ENCODE measurements around the gene MED26. TPM values are rescaled to one million over a fixed set of nuclear protein-coding genes. Genes with fewer than 3 reads are reported as not detected.
A peak's percentile ranks its signal among the peaks of the same experiment; 100 is the strongest.
"Not testable (repeated sequence)": the region's sequence is repeated elsewhere in the genome, so short reads cannot be mapped to it uniquely, and the experiment has no call there.

MED26 gene
- total RNA-seq, 8 experiments from 2014 or later: 5.2 to 18.5 (median 7.0) TPM

- H3K27ac ChIP-seq; ATAC-seq (replicated peaks in 6 of 8); in situ Hi-C loops (cut with MboI; ENCODE audit: low pct_unique_long_range_greater_than_20kb in 2 of 9, low sequenced_read_pairs in 9 of 9, unreplicated experiment in 9 of 9); H3K4me3 ChIP-seq; H3K4me1 ChIP-seq (replicated peaks in 1 of 2): not testable (repeated sequence)
- 90 to 100% (median 100%) methylated on average over 1 to 6 of the region's 6 CpGs; no CpG with 5 or more reads in 1 of the 10 experiments for WGBS, 10 experiments
Measured at GRCh38 chr19:16551902-16552301, 76.1 kb downstream of the MED26 start.

GRCh38 chr19:16548956-16549355 lies 79.0 kb downstream of the MED26 start:
- WGBS, 10 experiments: 80 to 100% (median 83%) methylated on average over 1 to 4 of the region's 4 CpGs; no CpG with 5 or more reads in 5 of the 10 experiments
- Histone ChIP-seq H3K4me1 (replicated peaks in 1 of 2) (peaks cover 1 to 4% of the 10 kb centered on the region in 2 donors), H3K27ac (no peak overlapping the region), H3K4me3 (no peak overlapping the region)
- in situ Hi-C loops (cut with MboI; ENCODE audit: low pct_unique_long_range_greater_than_20kb in 2 of 9, low sequenced_read_pairs in 9 of 9, unreplicated experiment in 9 of 9): no loop called here
- no peak for ATAC-seq (replicated peaks in 6 of 8)

- H3K4me3 ChIP-seq: no peak overlapping the region
- H3K4me1 ChIP-seq (replicated peaks in 1 of 2): peaks cover 15 to 16% of the 10 kb centered on the region in 2 donors
- ATAC-seq (replicated peaks in 6 of 8): no peak
- 87 to 100% (median 93%) methylated on average over 1 to 9 of the region's 11 CpGs for WGBS, 10 experiments
- in situ Hi-C loops (cut with MboI; ENCODE audit: low pct_unique_long_range_greater_than_20kb in 2 of 9, low sequenced_read_pairs in 9 of 9, unreplicated experiment in 9 of 9): no loop called here
- no peak overlapping the region for H3K27ac ChIP-seq
Measured at GRCh38 chr19:16544473-16545231, 83.4 kb downstream of the MED26 start.

GRCh38 chr19:16543734-16544133 lies 84.3 kb downstream of the MED26 start:
- peak overlapping the region in 2 of 5 donors; percentile 91 to 100 for H3K4me3 ChIP-seq
- peaks cover 15 to 16% of the 10 kb centered on the region in 2 donors for H3K4me1 ChIP-seq (replicated peaks in 1 of 2)
- ATAC-seq (replicated peaks in 6 of 8); H3K27ac ChIP-seq; in situ Hi-C loops (cut with MboI; ENCODE audit: low pct_unique_long_range_greater_than_20kb in 2 of 9, low sequenced_read_pairs in 9 of 9, unreplicated experiment in 9 of 9): not testable (repeated sequence)
- 56 to 100% (median 84%) methylated on average over 1 to 6 of the region's 6 CpGs; no CpG with 5 or more reads in 2 of the 10 experiments for WGBS, 10 experiments

- WGBS, 10 experiments: 0 to 19% (median 5%) methylated on average over 3 to 12 of the region's 15 CpGs; no CpG with 5 or more reads in 1 of the 10 experiments
- peak overlapping the region; percentile 84 to 97 for H3K27ac ChIP-seq
- no peak for ATAC-seq (replicated peaks in 6 of 8)
- peaks cover 15 to 16% of the 10 kb centered on the region in 2 donors for H3K4me1 ChIP-seq (replicated peaks in 1 of 2)
- peak overlapping the region; percentile 88 to 100 (median 93) for H3K4me3 ChIP-seq
- in situ Hi-C loops (cut with MboI; ENCODE audit: low pct_unique_long_range_greater_than_20kb in 2 of 9, low sequenced_read_pairs in 9 of 9, unreplicated experiment in 9 of 9): no loop called here
Measured at GRCh38 chr19:16542910-16543472, 85.0 kb downstream of the MED26 start.

GRCh38 chr19:16542045-16542909 lies 85.7 kb downstream of the MED26 start, which contains the start of gene CHERP:
Gene CHERP (minus strand): TSS chr19:16542437. CDS start chr19:16542378, 59 bp downstream.
- peak; percentile 74 to 91 (median 86) for ATAC-seq (replicated peaks in 6 of 8)
- in situ Hi-C loops (cut with MboI; ENCODE audit: low pct_unique_long_range_greater_than_20kb in 2 of 9, low sequenced_read_pairs in 9 of 9, unreplicated experiment in 9 of 9): no loop called here
- H3K4me1 ChIP-seq (replicated peaks in 1 of 2): peaks cover 15 to 16% of the 10 kb centered on the region in 2 donors
- WGBS, 10 experiments: 0 to 5% (median 1%) methylated on average over 5 to 15 of the region's 108 CpGs; no CpG with 5 or more reads in 6 of the 10 experiments
- H3K4me3 ChIP-seq: peak within 1 kb of the TSS; percentile 88 to 100 (median 93)
- H3K27ac ChIP-seq: peak within 1 kb of the TSS; percentile 90 to 97

- WGBS, 10 experiments: 0 to 19% (median 0%) methylated on average over 1 to 11 of the region's 29 CpGs; no CpG with 5 or more reads in 1 of the 10 experiments
- ATAC-seq (replicated peaks in 6 of 8): peak in 3 of 8 experiments; percentile 11 to 29 (median 11)
- Histone ChIP-seq H3K4me3 (peak overlapping the region; percentile 88 to 100 (median 93)), H3K4me1 (replicated peaks in 1 of 2) (peaks cover 15 to 16% of the 10 kb centered on the region in 2 donors), H3K27ac (peak overlapping the region; percentile 90 to 97)
- in situ Hi-C loops (cut with MboI; ENCODE audit: low pct_unique_long_range_greater_than_20kb in 2 of 9, low sequenced_read_pairs in 9 of 9, unreplicated experiment in 9 of 9): no loop called here
Measured at GRCh38 chr19:16541526-16542044, 86.4 kb downstream of the MED26 start.

- 73 to 100% (median 87%) methylated on average over 2 to 9 of the region's 12 CpGs; no CpG with 5 or more reads in 4 of the 10 experiments for WGBS, 10 experiments
- in situ Hi-C loops (cut with MboI; ENCODE audit: low pct_unique_long_range_greater_than_20kb in 2 of 9, low sequenced_read_pairs in 9 of 9, unreplicated experiment in 9 of 9): no loop called here
- H3K27ac ChIP-seq: peak overlapping the region in 1 of 2 donors; percentile 97
- peaks cover 15 to 16% of the 10 kb centered on the region in 2 donors for H3K4me1 ChIP-seq (replicated peaks in 1 of 2)
- peak overlapping the region; percentile 88 to 100 (median 93) for H3K4me3 ChIP-seq
- ATAC-seq (replicated peaks in 6 of 8): no peak
Measured at GRCh38 chr19:16540948-16541347, 87.1 kb downstream of the MED26 start.

GRCh38 chr19:16537111-16537510 lies 90.9 kb downstream of the MED26 start:
- Histone ChIP-seq H3K27ac (no peak overlapping the region), H3K4me3 (no peak overlapping the region), H3K4me1 (replicated peaks in 1 of 2) (peaks cover 7% of the 10 kb centered on the region in 2 donors)
- no peak for ATAC-seq (replicated peaks in 6 of 8)
- whole genome bisulfite sequencing, 10 experiments: 96 to 100% (median 100%) methylated on average over 1 to 6 of the region's 13 CpGs; no CpG with 5 or more reads in 7 of the 10 experiments
- in situ Hi-C loops (cut with MboI; ENCODE audit: low pct_unique_long_range_greater_than_20kb in 2 of 9, low sequenced_read_pairs in 9 of 9, unreplicated experiment in 9 of 9): no loop called here

- ATAC-seq (replicated peaks in 6 of 8): peak in 4 of 8 experiments; percentile 5 to 8 (median 7)
- in situ Hi-C loops (cut with MboI; ENCODE audit: low pct_unique_long_range_greater_than_20kb in 2 of 9, low sequenced_read_pairs in 9 of 9, unreplicated experiment in 9 of 9): no loop called here
- WGBS, 10 experiments: 100% methylated on average over 1 to 3 of the region's 9 CpGs; no CpG with 5 or more reads in 6 of the 10 experiments
Measured at GRCh38 chr19:16536130-16536529, 91.9 kb downstream of the MED26 start.

GRCh38 chr19:16535381-16535780 lies 92.6 kb downstream of the MED26 start:
- WGBS, 10 experiments: no CpG with 5 or more reads among the region's 18 CpGs
- no peaks in the 10 kb centered on the region for H3K4me1 ChIP-seq (replicated peaks in 1 of 2)
- no peak overlapping the region for H3K4me3 ChIP-seq
- ATAC-seq (replicated peaks in 6 of 8): peak in 4 of 8 experiments; percentile 9 to 14 (median 14)
- H3K27ac ChIP-seq: no peak overlapping the region
- in situ Hi-C loops (cut with MboI; ENCODE audit: low pct_unique_long_range_greater_than_20kb in 2 of 9, low sequenced_read_pairs in 9 of 9, unreplicated experiment in 9 of 9): no loop called here

More at GRCh38 chr19:16536130-16536529, 91.9 kb downstream of the MED26 start:
- peaks cover 5 to 6% of the 10 kb centered on the region in 2 donors for H3K4me1 ChIP-seq (replicated peaks in 1 of 2)
- no peak overlapping the region for H3K4me3 ChIP-seq
- no peak overlapping the region for H3K27ac ChIP-seq

Measured in motor neuron (in vitro differentiated cells).